SIG-M5 treated with dmso at 0.1 percent for 504 hours (cell line): ENCODE results near the gene RHOF.
A peak's percentile ranks its signal among the peaks of the same experiment; 100 is the strongest.

ENCODE experiments used
- DNase-seq: peaks from one replicate; lab custom pipeline; 2025; ENCODE audit not compliant: unreplicated experiment; lab: John Stamatoyannopoulos, UW

RHOF gene

DNA sequence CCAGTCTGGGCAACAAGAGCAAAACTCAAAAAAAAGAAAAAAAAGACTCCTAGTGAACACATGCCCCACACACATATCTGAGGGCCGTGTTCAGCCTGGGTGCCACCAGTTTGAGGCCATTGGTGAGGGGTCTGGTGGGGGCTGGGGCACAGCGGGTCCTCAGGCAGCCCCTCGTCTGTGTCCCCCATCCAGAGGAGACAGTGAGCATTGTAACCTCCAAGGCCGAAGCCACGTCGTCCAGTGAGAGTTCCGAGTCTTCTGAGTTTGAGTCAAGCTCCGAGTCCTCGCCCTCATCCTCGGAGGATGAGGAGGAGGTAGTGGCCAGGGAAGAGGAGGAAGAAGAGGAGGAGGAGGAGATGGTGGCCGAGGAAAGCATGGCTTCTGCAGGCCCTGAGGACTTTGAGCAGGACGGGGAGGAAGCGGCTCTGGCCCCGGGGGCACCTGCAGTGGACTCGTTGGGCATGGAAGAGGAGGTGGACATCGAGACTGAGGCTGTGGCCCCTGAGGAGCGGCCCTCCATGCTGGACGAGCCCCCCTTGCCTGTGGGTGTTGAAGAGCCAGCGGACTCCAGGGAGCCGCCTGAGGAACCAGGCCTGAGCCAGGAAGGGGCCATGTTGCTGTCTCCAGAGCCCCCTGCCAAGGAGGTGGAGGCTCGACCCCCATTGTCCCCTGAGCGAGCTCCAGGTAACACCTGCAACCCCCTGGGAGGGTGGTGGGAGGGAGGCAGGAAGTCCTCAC, 25.9 kb upstream of the RHOF start:
- DNase-seq: no peak

DNA sequence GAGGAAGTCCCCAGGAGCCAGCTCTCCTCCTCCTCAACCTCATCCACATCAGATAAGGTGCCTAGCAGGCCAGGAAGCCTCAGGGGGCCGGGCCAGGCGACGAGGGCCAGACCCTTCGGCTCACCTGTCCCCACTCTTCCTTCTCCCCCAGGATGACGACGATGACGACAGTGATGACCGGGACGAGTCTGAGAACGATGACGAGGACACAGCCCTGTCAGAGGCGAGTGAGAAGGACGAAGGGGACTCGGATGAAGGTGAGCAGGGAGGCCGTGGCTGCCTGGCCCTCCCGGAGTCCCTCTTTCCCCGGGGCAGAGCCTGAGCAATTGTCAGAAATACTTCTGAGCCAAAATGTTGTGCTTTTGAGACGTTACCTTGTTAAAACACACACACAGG, 24.2 kb upstream of the RHOF start:
- DNase-seq: no peak

DNA sequence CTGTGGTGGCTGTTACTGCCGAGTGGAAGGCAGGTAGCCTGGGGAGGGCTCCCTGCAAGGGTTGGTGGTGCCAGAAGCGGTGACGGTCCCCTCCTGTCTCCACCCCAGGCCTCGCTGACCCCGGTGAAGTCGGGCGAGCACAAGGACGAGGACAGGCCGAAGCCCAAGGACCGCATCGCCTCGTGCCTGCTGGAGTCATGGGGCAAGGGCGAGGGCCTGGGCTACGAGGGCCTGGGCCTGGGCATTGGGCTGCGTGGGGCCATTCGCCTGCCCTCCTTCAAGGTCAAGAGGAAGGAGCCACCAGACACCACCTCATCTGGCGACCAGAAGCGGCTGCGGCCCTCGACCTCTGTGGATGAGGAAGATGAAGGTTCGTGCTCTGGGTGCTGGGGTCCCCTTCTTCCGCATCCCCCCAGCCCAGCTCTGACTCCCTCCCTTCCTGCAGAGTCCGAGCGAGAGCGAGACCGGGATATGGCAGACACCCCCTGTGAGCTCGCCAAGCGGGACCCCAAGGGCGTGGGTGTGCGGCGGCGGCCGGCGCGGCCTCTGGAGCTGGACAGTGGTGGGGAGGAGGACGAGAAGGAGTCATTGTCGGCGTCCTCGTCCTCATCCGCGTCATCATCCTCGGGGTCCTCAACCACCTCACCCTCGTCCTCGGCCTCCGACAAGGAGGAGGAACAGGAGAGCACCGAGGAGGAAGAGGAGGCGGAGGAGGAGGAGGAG, 23.6 kb upstream of the RHOF start:
- no peak for DNase-seq

DNA sequence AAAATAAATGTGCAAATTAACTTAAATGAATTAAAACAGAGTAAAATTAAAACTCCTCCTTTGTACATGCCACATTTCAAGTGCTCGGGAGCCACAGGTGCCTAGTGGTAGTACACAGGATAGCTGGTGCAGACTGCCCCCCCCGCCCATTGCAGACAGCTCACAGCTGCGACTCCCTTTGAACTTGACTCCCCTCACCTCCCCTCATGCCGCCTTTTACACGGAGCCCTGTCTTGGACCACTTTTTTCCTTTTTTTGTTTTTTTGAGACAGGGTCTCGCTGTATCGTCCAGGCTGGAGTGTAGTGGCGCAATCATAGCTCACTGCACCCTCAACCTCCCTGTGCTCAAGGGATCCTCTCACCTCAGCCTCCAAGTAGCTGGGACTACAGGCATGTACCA, 21.8 kb upstream of the RHOF start:
- DNase-seq: no peak

DNA sequence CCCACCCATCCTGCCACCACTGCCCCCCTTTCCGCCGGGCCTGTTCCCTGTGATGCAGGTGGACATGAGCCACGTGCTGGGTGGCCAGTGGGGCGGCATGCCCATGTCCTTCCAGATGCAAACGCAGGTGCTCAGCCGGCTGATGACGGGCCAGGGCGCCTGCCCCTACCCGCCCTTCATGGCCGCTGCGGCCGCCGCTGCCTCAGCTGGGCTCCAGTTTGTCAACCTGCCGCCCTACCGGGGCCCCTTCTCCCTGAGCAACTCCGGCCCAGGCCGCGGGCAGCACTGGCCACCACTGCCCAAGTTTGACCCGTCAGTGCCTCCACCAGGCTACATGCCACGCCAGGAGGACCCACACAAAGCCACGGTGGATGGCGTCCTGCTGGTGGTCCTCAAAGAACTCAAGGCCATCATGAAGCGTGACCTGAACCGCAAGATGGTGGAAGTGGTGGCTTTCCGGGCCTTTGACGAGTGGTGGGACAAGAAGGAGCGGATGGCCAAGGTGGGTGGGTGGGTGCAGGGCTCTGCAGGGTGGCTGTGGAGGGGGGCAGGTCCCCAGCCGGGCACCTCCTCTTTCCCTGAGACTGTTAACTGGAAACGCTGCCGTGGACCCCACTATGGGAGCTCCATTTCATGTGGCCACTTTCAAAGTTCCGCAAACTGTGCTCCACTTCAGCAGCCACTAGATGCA, 21.1 kb upstream of the RHOF start:
- DNase-seq: no peak

DNA sequence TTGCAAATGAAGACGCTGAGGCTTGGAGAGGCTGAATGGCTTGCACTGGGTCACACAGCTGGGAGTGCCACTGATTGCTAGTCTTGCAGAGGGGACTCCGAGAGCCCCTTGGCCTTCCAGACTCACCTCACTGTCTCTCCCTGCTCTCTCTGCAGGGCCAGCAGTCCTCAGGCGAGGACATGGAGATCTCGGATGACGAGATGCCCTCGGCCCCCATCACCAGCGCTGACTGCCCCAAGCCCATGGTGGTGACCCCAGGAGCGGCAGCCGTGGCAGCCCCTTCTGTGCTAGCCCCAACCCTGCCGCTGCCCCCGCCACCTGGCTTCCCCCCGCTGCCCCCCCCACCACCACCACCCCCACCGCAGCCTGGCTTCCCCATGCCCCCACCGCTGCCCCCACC, 20.5 kb upstream of the RHOF start:
- DNase-seq: no peak

DNA sequence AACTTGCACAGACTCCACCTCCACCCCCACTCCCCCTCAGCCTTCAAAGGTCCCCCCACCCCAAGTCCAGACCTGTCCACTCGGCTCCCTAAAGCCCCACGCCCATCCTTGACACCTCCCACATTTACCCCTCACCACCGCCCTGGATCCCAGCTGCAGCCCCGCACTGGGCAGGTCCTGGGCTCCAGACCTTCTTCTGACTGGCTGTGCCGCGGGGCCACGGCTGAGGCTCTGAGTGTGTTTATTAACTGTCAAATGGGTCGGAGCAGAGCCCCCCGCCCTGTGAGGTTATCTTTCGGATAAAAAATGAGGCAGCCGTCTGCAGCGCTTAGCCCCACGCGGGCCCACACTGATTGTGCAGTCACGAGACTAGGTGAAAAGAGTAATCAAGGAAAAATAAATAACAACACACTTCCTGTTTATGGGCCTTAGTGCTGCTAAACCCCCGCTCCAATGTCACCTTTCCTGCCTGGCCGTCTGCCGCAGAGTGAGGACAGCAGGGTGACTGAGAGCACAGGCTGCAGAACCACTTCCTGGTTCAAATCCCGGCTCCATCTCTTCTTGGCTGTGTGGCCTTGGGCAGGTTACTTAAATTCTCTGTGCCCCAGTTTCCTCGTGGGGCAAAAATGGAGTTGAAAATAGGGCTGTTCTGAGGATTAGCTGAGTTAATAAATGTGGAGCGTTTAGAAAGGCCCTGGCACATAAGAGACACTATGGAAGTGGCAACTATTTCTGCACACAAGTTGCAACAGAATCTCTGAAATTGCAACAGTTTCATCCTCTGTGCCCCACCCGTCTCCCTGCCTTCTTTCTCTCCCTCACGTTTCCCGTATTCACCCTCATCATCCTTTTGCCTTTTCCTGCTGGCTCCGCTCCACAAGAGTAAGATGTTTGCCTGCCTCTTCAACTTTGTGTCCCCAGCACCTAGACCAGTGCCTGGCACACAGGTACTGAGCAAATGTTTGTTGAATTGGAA, 19.7 kb upstream of the RHOF start:
- DNase-seq: peak; percentile 76

DNA sequence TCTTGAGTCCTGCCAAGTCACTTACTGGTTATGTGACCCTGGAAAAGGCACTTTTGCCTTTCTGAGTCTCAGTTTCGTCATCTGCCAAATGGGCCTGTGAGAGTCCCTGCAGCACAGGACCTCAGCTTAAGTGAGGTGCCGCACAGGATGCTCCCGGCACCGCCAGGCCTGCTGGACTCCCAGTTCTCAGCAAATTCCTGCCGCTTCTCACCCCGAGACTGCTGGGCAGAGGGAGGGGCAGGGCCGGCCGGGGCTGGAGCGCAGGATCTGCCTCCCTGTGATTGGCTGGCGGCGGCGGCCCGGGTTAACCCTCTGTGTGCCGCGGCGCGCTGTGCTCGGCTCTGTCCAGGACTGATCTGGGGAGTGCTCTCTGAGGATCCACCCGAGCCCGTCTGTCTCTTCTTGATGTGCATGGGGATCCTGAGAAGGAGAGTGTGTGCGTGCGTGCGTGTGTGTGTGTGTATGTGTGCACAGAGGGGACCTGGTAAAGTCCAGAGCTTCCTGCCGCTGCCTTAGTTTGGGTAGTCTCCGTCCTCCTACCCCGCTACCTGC, 18.9 kb upstream of the RHOF start:
- DNase-seq: peak; percentile 68

DNA sequence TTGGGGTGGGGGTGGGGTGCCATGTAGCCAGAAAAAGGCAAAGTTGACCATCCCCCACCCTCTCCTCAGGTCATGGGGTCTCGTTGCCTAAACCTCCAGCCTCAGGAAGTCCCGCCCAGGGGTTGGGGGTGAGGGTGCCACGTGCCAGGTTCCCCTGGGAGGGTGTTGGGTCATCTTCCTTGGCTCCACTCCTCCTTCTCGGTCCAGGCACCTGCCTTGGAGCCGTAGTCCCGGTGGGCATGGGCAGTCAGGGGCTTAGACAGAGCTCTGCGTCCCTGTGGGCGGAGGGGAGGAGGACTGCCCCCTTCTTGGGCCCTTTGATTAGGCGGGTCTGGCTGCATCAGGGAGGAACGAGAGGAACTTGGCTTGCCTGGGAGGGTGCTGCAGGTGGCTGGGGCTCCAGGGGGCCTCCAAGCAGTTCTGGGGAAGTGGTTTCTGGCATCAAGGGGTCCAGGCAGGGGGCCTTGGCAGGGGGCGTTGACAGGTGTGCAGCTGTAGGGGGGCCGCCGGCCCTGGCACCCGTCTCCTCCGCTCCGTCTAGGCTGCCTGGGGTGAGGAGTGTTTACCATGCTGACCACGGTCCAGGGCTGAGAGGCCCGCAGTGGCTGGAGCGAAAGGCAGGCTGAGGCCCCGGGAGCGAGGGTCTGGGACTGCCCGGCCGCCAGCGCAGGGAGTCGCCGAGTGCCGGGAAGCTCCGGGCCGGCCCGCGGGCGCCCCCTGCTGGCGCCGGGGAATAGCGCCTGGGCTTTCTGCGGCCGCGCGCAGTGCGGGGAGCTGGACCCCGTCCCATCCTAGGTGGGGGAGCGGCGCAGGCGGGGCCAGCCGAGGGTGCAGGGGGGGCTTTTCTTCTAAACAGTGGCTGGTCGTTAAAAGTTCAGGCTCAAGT, 18.2 kb upstream of the RHOF start:
- DNase-seq: peak; percentile 73

DNA sequence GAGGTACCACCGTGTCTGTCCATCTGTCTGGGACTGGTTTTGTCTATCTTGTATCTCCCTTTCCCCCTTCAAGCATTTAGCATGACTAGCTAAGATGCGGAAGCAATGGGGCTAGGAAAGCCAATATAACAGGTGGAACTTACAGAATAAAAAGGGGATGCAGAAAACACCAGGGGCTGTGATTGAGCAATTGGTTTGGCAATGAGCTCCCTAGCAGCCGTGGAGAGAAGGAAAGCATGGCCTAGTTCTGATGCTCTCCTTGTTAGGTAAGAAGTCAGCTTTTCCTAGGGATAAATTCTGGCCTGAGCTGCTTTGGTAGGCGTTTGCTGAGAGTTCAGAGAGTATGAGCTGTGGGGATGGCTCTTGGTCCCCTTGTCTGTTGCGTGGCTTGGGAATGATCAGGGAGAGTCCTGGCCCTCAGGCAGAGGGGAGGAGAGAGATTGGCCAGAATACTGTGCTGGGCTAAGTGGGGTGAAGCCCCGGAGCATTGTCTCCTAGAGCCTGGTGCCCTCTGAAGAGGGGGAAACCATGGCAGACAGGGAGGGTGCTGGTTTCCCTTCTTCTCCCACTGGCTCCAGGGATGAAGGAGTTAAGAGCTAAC, 17.4 kb upstream of the RHOF start:
- peak; percentile 30 for DNase-seq

DNA sequence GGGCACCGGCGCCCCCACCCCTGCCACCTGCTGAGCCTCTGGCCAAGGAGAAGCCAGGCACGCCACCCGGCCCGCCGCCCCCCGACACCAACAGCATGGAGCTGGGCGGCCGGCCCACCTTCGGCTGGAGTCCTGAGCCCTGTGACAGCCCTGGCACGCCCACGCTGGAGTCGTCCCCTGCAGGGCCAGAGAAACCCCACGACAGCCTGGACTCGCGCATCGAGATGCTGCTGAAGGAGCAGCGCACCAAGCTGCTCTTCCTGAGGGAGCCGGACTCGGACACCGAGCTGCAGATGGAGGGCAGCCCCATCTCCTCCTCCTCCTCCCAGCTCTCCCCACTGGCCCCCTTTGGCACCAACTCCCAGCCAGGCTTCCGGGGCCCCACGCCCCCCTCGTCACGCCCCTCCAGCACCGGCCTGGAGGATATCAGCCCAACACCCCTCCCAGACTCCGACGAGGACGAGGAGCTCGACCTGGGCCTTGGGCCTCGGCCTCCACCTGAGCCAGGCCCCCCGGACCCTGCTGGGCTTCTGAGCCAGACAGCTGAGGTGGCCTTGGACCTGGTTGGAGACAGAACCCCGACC, 16.8 kb upstream of the RHOF start:
- DNase-seq: no peak

DNA sequence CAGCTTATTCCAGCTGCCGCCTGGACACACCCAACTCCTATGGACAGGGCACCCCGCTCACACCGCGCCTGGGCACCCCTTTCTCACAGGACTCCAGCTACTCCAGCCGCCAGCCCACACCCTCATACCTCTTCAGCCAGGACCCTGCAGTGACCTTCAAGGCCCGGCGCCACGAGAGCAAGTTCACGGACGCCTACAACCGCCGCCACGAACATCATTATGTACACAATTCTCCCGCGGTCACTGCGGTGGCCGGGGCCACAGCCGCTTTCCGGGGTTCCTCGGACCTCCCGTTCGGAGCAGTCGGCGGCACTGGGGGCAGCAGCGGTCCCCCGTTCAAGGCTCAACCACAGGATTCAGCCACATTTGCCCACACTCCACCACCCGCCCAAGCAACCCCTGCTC, 16.2 kb upstream of the RHOF start:
- DNase-seq: no peak

DNA sequence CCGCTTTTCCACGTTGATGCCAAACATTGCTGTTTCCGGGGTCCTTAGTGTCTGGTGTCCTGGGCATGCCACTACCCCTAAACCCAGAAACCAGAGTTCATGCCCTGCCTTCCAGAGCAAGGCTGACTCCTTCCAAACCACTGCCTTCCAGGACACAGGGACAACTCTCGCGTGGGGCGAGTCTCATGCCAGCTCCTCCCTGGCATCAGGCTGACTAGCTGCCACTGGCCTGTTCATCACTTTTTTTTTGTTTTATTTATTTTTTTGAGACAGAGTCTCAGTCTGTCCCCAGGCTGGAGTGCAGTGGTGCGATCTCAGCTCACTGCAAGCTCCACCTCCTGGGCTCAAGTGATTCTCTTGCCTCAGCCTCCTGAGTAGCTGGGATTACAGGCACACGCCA, 15.1 kb upstream of the RHOF start:
- no peak for DNase-seq

DNA sequence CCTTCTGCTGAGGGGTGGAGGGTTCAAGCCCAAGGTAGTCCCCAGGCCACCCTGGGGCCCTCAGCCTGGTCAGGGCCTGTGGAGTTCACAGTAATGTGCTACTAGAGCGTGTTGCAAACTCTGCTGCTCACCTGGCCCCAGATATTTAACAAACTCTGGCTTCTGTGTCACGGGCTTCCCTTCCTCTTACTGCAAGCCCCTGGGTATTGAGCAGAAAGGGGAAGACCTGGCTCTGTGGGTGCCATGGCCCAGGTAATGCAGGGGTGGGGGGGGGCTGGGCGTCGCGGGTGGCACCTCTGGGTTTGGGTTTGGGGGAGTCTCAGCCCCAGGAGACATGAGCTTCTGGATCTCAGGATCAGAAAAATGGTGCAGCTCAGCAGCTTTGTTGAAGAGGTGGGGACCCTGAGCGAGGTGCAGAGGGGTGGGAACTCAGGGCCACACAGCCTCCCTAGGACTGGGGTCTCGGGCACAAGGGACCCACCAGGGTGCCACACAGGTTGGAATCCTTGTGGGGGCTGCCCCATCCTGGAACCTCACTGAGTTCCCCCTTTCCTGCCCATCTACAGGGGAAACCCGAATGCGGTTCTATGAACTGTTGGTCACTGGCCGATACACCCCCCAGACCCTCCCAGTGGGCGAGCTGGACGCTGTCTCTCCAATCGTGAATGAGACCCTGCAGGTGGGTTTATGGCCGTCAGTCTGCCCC, 14.3 kb upstream of the RHOF start:
- no peak for DNase-seq

DNA sequence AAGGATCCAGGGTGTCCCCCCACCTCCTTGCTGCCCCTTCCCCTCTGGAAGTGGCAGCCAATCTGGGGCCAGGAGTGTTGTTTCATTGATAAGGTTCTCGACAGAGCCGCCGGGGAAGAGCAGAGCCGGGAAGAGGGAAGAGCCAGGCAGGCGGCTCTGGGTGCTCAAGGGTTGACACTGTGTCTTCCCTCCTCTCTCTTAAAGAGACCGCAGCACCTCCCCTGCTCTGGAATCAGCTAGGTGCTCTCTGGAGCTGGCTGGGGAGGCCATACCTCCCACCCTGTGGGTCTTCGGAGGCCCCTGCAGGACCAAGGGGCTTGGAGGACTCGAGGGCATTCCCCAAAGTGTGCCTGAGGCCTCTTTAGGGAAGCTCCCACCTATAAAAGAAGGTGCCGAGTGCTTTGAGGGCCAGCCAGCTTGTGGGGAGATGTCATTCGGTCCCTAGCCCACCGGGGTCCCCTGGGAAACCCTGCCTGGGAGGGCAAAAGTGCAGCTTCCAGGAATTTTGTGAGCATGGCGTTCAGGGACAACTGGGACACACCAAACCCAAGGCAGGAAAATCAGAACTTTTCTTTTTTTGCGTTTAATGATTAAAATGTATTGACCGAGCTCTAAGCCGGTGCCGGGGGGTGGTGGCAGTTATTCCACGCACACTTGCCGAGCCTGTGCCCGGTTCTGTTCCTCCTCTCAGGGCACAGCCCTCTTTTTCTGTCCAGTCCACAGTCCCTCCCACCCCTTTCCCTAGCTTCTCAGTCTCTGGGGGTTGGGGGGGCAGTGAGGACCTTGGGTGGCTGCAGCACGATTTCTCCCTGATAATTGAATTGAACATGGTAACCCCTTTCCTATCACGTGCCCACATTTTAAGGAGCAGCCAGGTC, 13.3 kb upstream of the RHOF start:
- DNase-seq: peak; percentile 62

DNA sequence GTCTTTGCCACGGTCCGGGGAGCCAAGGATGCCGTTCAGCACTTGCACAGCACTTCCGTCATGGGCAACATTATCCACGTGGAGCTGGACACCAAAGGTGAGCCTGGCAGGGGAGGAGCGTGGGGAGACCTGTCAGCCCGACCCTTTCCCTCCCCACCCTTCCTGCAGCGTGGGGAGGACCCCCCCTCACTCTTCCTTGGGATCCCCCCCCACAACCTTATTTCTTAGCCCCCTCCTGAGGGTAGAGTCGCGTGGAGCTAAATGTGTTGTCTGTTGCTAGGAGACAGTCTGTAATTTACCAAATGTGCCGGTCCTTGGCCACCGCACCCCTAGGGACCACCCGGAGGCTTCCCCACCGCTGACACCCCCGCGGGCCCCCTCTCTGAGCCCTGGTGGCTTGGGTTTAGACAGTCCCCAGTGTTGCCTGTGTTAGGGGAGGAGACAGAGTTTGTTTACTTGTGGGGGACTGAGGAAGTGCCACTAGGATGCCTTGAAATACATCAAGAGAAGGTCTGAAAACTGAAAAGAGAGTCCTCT, 12.6 kb upstream of the RHOF start:
- peak; percentile 62 for DNase-seq
